BJ (cell line): Measurements from ENCODE around the gene ESYT2. TPM values are rescaled to one million over a fixed set of nuclear protein-coding genes. Genes with fewer than 3 reads are reported as not detected.

Source experiments
- CTCF ChIA-PET: fragments of 350-600 bp; formaldehyde crosslinking; extraction: SDS; loops from one replicate; lab custom pipeline; 2021; ENCODE audit warnings: antibody characterized with exemption, inconsistent platforms; lab: Yijun Ruan, JAX
- POLR2A ChIA-PET: fragments of 300-600 bp; sonication (Branson Sonifier 250); formaldehyde crosslinking; extraction: SDS; loops from one replicate; lab custom pipeline; 2021; ENCODE audit warnings: antibody characterized with exemption; lab: Charles Lee
- DNase-seq: peaks from one replicate; pipeline ENCODE4 v3.0.0-alpha.2; 2011; ENCODE audit warnings: low read depth
- H3K27me3 ChIP-seq: 2 replicates; pipeline ENCODE4 v1.6.0; 2011; ENCODE audit warnings: low read length; ENCODE audit not compliant: control insufficient read depth, insufficient read depth
- H3K36me3 ChIP-seq: 2 replicates; pipeline ENCODE4 v1.5.1; 2011; ENCODE audit warnings: low read length; ENCODE audit not compliant: control insufficient read depth, insufficient read depth
- H3K4me3 ChIP-seq: 2 replicates; pipeline ENCODE4 v1.5.1; 2011; ENCODE audit warnings: low read depth, mild to moderate bottlenecking, control low read depth, low read length
- CTCF ChIP-seq: IDR thresholded peaks from 2 replicates; pipeline ENCODE4 v1.5.1; 2011; ENCODE audit warnings: low read depth, mild to moderate bottlenecking, control low read depth, inconsistent platforms, low read length, moderate library complexity; ENCODE audit not compliant: insufficient read depth
- polyA plus RNA-seq: library from polyadenylated mRNA; depleted of rRNA; stranded (reverse); fragments of >200 nt; gene quantifications from 2 replicates; pipeline ENCODE4 v1.2.3, GENCODE V29; 2011

The ESYT2 gene
- polyA plus RNA-seq, 1 experiment = 49.2 TPM

GRCh38 chr7:158694650-158695049 lies 134.7 kb downstream of the ESYT2 start:
- Histone ChIP-seq H3K4me3 (no peak overlapping the region), H3K27me3 (no peaks in the 10 kb centered on the region), H3K36me3 (no peaks in the 10 kb centered on the region; the same call in 1 of the 2 replicates)
- ChIA-PET CTCF (interaction anchor here (1.0 to 5.5 kb wide), 5 partner anchors 8 to 291 kb away, joined by 3 to 87 read pairs (median 4); no protein-coding TSS in a partner anchor), POLR2A (no interaction called here)
- TF ChIP-seq CTCF = no peak
- DNase-seq = no peak

DNA sequence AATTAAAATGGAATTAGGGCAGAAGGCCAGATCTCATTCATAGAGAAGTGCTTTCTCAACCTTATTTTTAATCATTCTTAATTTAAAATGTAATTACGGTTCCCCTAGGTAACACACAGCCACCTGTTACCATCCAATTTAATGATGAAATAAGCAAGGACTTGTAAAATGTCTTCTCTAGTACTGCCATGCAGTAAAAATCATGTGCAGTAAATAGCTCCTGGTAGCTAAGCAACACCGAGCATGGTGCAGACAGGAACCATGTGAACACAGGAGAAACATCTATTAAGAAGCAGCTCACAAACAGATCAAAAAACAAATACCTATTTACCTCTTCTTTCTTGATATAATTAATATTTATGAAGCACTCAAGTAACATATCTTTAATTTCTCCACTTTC lies 139.8 kb downstream of the ESYT2 start:
- no peak for TF ChIP-seq CTCF
- Histone ChIP-seq H3K27me3 (no peaks in the 10 kb centered on the region), H3K36me3 (peaks cover 4% of the 10 kb centered on the region; the same call in 1 of the 2 replicates), H3K4me3 (no peak overlapping the region)
- POLR2A ChIA-PET = no interaction called here
- CTCF ChIA-PET = interaction anchor here (2.8 kb wide), 1 partner anchor 288 kb away, joined by 15 read pairs; no protein-coding TSS in a partner anchor
- no peak for DNase-seq

- peaks cover 4% of the 10 kb centered on the region; the same call in 1 of the 2 replicates for H3K36me3 ChIP-seq
- H3K27me3 ChIP-seq = no peaks in the 10 kb centered on the region
- no peak for DNase-seq
- ChIA-PET POLR2A (no interaction called here), CTCF (interaction anchor here (2.2 kb wide), 1 partner anchor 9 kb away, joined by 11 read pairs; no protein-coding TSS in a partner anchor)
- H3K4me3 ChIP-seq = no peak overlapping the region
- TF ChIP-seq CTCF = no peak
These were observed 141.9 kb downstream of the ESYT2 start for GRCh38 chr7:158687406-158687805.

- CTCF ChIA-PET = interaction anchor here (1.4 to 2.2 kb wide), 2 partner anchors 9 to 10 kb away, joined by 3 to 11 read pairs; no protein-coding TSS in a partner anchor
- no peak for DNase-seq
- TF ChIP-seq CTCF = no peak
- no peak overlapping the region for H3K4me3 ChIP-seq
- H3K27me3 ChIP-seq = no peaks in the 10 kb centered on the region
- peaks cover 4% of the 10 kb centered on the region; the same call in 1 of the 2 replicates for H3K36me3 ChIP-seq
- POLR2A ChIA-PET = no interaction called here
These were observed 143.6 kb downstream of the ESYT2 start for GRCh38 chr7:158685693-158686092.

DNA sequence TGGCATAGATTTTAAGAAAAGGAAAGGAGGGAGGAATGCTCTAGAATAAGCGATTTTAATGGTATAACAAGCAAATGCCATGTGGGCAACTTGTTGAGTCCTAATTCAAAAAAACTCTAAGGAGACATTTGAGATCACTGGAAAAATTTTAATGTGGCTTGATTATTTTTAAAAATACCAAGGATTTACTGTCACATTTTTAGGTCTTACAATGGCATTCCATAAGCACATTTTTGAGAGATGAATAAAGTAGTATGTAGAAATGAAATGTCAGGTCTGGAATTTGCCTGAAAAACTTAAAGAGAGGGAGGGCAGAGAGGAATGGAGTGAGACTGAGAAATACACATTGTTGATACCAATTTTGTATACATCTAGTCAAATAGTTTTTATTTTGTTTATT lies 145.0 kb downstream of the ESYT2 start:
- ChIA-PET POLR2A (no interaction called here), CTCF (no interaction called here)
- Histone ChIP-seq H3K36me3 (peaks cover 4% of the 10 kb centered on the region; the same call in 1 of the 2 replicates), H3K27me3 (no peaks in the 10 kb centered on the region), H3K4me3 (no peak overlapping the region)
- DNase-seq = peak; percentile 24
- TF ChIP-seq CTCF = no peak
